Measurements from ENCODE around the gene C10orf105.

GRCh38 chr10:71745664-71746250, 26.2 kb upstream of the C10orf105 start:
- TF ChIP-seq EZH2 (IDR thresholded peaks at IDR 0.05; ENCODE audit: low read length, missing control alignments) (no peak), CTCF (conservative IDR thresholded peaks at IDR 0.05 in 1 of 2, IDR thresholded peaks at IDR 0.05 in 1 of 2; ENCODE audit: low read depth in 1 of 2, low read length in 2 of 2) (no peak)

Data from fibroblast of lung (primary cell).